ENCODE data around the gene PRC1.
"Not testable (repeated sequence)": the region's sequence is repeated elsewhere in the genome, so short reads cannot be mapped to it uniquely, and the experiment has no call there.

PRC1 gene

GRCh38 chr15:90930861-90931574 is 63.3 kb downstream of the PRC1 start:
- no peak for DNase-seq (ENCODE audit: low read depth)
- TF ChIP-seq CTCF (IDR thresholded peaks at IDR 0.05; ENCODE audit: insufficient read depth, low read depth, low read length, missing control alignments), result no peak
- H3K4me3 ChIP-seq (ENCODE audit: low read length), result peak overlapping the region; percentile 97

DNA sequence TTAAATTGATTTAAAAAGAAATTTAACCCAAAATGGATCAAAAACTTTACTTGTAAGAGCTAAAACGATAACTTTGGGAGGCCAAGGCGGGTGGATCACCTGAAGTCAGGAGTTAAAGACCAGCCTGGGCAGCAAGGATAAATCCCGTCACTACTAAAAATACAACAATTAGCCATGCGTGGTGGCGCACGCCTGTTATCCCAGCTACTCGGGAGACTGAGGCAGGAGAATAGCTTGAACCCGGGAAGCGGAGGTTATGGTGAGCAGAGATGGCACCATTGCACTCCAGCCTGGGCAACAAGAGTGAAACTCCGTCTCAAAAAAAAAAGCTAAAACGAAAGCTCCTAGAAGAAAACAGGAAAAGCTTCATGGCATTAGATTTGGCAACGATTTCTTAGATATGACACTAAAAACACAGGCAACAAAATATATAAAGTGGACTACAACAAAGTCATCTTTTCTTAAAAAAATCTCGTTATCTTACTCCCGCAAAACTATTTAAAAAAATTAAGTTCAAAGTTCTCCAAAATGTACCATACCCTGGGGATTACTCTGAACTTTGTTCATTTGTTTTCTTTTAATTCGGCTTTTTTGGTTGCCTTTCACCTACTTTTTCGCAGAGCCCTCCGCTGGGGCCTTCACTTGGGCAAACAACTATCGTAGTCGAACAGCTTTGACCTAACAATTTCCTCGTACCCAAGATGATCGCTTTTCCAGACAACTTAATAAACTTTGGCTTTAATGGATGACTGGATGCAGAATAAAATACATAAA is 64.9 kb downstream of the PRC1 start:
- no peak for TF ChIP-seq CTCF (IDR thresholded peaks at IDR 0.05; ENCODE audit: insufficient read depth, low read depth, low read length, missing control alignments)
- peak overlapping the region; percentile 72 for H3K4me3 ChIP-seq (ENCODE audit: low read length)
- no peak for DNase-seq (ENCODE audit: low read depth)

GRCh38 chr15:90928106-90928505 is 66.2 kb downstream of the PRC1 start:
- DNase-seq (ENCODE audit: low read depth); H3K4me3 ChIP-seq (ENCODE audit: low read length): not testable (repeated sequence)

- DNase-seq (ENCODE audit: low read depth); H3K4me3 ChIP-seq (ENCODE audit: low read length): not testable (repeated sequence)
These were observed 67.6 kb downstream of the PRC1 start for GRCh38 chr15:90926766-90927165.

- no peak for DNase-seq (ENCODE audit: low read depth)
- H3K4me3 ChIP-seq (ENCODE audit: low read length), result no peak overlapping the region
- no peak for TF ChIP-seq CTCF (IDR thresholded peaks at IDR 0.05; ENCODE audit: insufficient read depth, low read depth, low read length, missing control alignments)
These were observed 70.0 kb downstream of the PRC1 start for GRCh38 chr15:90924375-90924774.

GRCh38 chr15:90922712-90923322 is 71.5 kb downstream of the PRC1 start:
- DNase-seq (ENCODE audit: low read depth), result peak; percentile 35
- not testable (repeated sequence) for H3K4me3 ChIP-seq (ENCODE audit: low read length)

GRCh38 chr15:90921887-90922286 is 72.4 kb downstream of the PRC1 start:
- TF ChIP-seq CTCF (IDR thresholded peaks at IDR 0.05; ENCODE audit: insufficient read depth, low read depth, low read length, missing control alignments), result no peak
- DNase-seq (ENCODE audit: low read depth), result no peak
- no peak overlapping the region for H3K4me3 ChIP-seq (ENCODE audit: low read length)

DNA sequence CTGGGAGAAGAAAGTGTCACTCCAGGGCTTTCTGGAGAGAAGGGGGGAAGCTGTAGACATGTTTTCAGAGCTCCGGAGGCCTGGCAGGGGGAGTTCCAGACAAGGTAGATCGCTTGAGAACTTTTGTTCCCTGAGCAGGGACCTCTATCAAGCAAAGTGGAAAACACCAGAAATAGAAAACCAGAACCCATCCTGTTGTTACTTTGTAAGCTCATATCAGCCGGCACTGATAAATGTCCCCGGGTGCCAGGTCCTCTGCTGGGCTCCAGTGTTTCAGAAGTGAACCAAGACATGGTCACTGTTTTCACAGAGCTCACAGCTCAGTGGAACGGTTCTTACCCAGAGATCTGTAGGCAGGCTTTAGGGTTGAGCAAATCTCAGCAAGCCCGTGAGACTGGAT is 75.5 kb downstream of the PRC1 start:
- no peak for DNase-seq (ENCODE audit: low read depth)
- no peak overlapping the region for H3K4me3 ChIP-seq (ENCODE audit: low read length)
- no peak for TF ChIP-seq CTCF (IDR thresholded peaks at IDR 0.05; ENCODE audit: insufficient read depth, low read depth, low read length, missing control alignments)

Data from epithelial cell of esophagus (primary cell).